Naive thymus-derived CD4-positive, alpha-beta T cell (primary cell): ENCODE data around the gene MVK. TPM values are rescaled to one million over a fixed set of nuclear protein-coding genes. Genes with fewer than 3 reads are reported as not detected.

Experiments
- ATAC-seq: fragments of 150-1000 bp; cut with Tn5 transposase; 2 replicates; pipeline ENCODE4 v1.10.0; 2021; ENCODE audit warnings: mild to moderate bottlenecking, moderate library complexity
- CTCF ChIA-PET: fragments of 350-600 bp; sonication (Branson Sonifier 250); formaldehyde crosslinking; loops from one replicate; lab custom pipeline; 2021; ENCODE audit warnings: antibody characterized with exemption; lab: Charles Lee
- POLR2A ChIA-PET: fragments of 350-600 bp; sonication (Branson Sonifier 250); formaldehyde crosslinking; loops from one replicate; lab custom pipeline; 2021; ENCODE audit warnings: antibody characterized with exemption, inconsistent platforms; lab: Charles Lee
- DNase-seq, 9 donors: peaks; one replicate each; pipeline versions ENCODE4 v3.0.0 to v3.0.0-alpha.2; 2020 to 2022; ENCODE audit warnings: mixed read lengths in 1 of 9
- H3K27ac ChIP-seq: one replicate; pipeline ENCODE4 v1.7.0; 2013; ENCODE audit warnings: mild to moderate bottlenecking, low read depth, low read length, moderate library complexity
- H3K27me3 ChIP-seq, 2 donors: one replicate each; pipeline ENCODE4 v1.7.0; 2013; ENCODE audit warnings: low read length in 2 of 2, mild to moderate bottlenecking in 2 of 2, moderate library complexity in 2 of 2; ENCODE audit not compliant: control insufficient read depth in 2 of 2, insufficient read depth in 2 of 2
- H3K36me3 ChIP-seq, 3 experiments: 1 replicate in 2 of 3; 2 replicates in 1 of 3; pipeline ENCODE4 v1.7.0; 2013; ENCODE audit warnings: low read length in 3 of 3, mild to moderate bottlenecking in 3 of 3, moderate library complexity in 1 of 3; ENCODE audit not compliant: insufficient read depth in 3 of 3, control insufficient read depth in 2 of 3
- H3K4me1 ChIP-seq, 2 donors: one replicate each; pipeline ENCODE4 v1.7.0; 2013; ENCODE audit warnings: low read length in 2 of 2, mild to moderate bottlenecking in 2 of 2, moderate library complexity in 1 of 2; ENCODE audit not compliant: control insufficient read depth in 2 of 2, insufficient read depth in 2 of 2
- H3K4me3 ChIP-seq: 2 replicates; pipeline ENCODE4 v1.7.0; 2013; ENCODE audit warnings: mild to moderate bottlenecking, low read length
- H3K9me3 ChIP-seq, 3 experiments: 1 replicate in 2 of 3; 2 replicates in 1 of 3; pipeline ENCODE4 v1.7.0; 2013; ENCODE audit warnings: low read length in 3 of 3; ENCODE audit not compliant: control insufficient read depth in 2 of 3
- H3K27ac Mint-ChIP-seq, 9 donors: one replicate each; pipeline ENCODE4 v1.8.0; 2020 to 2022; ENCODE audit warnings: mixed read lengths in 9 of 9, mild to moderate bottlenecking in 8 of 9, moderate library complexity in 5 of 9, inconsistent platforms in 2 of 9
- H3K27me3 Mint-ChIP-seq, 5 donors: one replicate each; pipeline ENCODE4 v1.8.0; 2021 to 2022; ENCODE audit warnings: mixed read lengths in 5 of 5, mild to moderate bottlenecking in 1 of 5
- H3K36me3 Mint-ChIP-seq, 5 donors: one replicate each; pipeline ENCODE4 v1.8.0; 2020 to 2022; ENCODE audit warnings: mixed read lengths in 5 of 5, mild to moderate bottlenecking in 3 of 5, inconsistent platforms in 1 of 5
- H3K4me1 Mint-ChIP-seq, 7 donors: one replicate each; pipeline ENCODE4 v1.8.0; 2020 to 2022; ENCODE audit warnings: mixed read lengths in 7 of 7, mild to moderate bottlenecking in 3 of 7, inconsistent platforms in 1 of 7
- H3K4me3 Mint-ChIP-seq, 10 donors: one replicate each; pipeline ENCODE4 v1.8.0; 2020 to 2022; ENCODE audit warnings: mild to moderate bottlenecking in 10 of 10, mixed read lengths in 10 of 10, moderate library complexity in 6 of 10, inconsistent platforms in 2 of 10
- H3K9me3 Mint-ChIP-seq, 11 donors: one replicate each; pipeline ENCODE4 v1.8.0; 2020 to 2022; ENCODE audit warnings: mixed read lengths in 11 of 11, mild to moderate bottlenecking in 4 of 11, inconsistent platforms in 1 of 11, moderate library complexity in 1 of 11
- intact Hi-C, 2 donors: fragments of 100-400 bp; cut with micrococcal nuclease; formaldehyde crosslinking; loops; one replicate each; pipeline ENCODE4 v1.15.1; 2023
- polyA plus RNA-seq, 2 donors: library from polyadenylated mRNA; unstranded; fragments of 300-500 nt; fragmentation: Illumina TruSeq; gene quantifications; one replicate each; pipeline ENCODE4 v1.2.3, GENCODE V29; 2021
- total RNA-seq, 6 experiments: library from RNA in 5 of 6; stranded (reverse) in 5 of 6; gene quantifications; 1 replicate in 5 of 6; 2 replicates in 1 of 6; pipeline ENCODE4 v1.2.3 and lab custom pipeline; 2021 to 2026

MVK gene
- total and polyA plus RNA-seq, 7 experiments from 2014 or later = 1.7 to 14.8 (median 11.7) TPM

DNA sequence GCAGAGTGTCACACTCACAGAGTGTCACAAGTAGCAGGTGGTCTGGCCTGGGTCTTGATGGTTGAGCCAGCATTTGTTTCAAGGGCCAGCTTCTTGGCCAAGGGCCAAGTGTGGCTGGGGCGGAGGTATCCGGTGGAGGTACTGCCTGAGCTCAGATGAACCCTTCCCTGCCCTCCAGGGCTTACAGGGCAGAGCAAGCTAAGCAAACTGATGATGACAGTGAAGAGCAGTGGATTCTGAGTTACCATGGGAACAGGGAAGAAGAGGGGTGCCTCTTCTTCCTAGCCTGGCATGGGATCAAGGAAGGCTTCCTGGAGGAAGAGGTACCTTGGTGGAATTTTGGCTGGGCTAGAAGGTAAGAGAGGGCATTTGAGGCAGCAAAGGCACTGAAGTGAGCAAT lies 35.7 kb downstream of the MVK start:
- Mint-ChIP-seq H3K9me3 (no peaks in the 10 kb centered on the region), H3K27me3 (peaks cover 0 to 38% (median 24%) of the 10 kb centered on the region in 5 donors), H3K36me3 (no peaks in the 10 kb centered on the region), H3K27ac (no peak overlapping the region), H3K4me3 (no peak overlapping the region), H3K4me1 (peaks cover 0 to 4% (median 0%) of the 10 kb centered on the region in 7 donors)
- H3K4me1 ChIP-seq = no peaks in the 10 kb centered on the region
- H3K27ac ChIP-seq = no peak overlapping the region
- DNase-seq (no peak), ATAC-seq (no peak)
- no peaks in the 10 kb centered on the region for H3K9me3 ChIP-seq
- ChIA-PET POLR2A (interaction anchor here (0.6 kb wide), 1 partner anchor 236 kb away, joined by 3 read pairs; no protein-coding TSS in a partner anchor), CTCF (interaction anchor here (1.0 kb wide), 1 partner anchor 12 kb away, joined by 3 read pairs; no protein-coding TSS in a partner anchor)
- no peak overlapping the region for H3K4me3 ChIP-seq
- H3K27me3 ChIP-seq = no peaks in the 10 kb centered on the region
- no peaks in the 10 kb centered on the region for H3K36me3 ChIP-seq
- intact Hi-C loops = no loop called here

DNA sequence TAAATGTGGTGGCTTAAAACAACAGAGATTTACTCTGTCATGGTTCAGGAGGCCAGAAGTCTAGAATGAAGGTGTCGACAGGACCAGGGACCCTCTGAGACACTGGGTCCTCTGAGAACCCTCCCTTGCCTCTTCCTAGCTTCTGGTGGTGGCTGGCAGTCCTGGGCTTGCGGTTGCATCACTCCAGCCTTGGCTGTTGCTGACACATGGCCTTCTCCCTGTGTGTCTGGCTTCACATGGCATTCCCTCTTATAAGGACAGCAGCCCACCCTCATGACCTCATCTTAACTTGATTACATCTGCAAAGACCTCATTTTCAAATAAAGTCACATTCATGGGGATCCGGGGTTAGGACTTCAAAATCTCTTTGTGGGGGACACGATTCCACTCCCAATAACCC lies 36.9 kb downstream of the MVK start:
- Mint-ChIP-seq H3K27me3 (peaks cover 0 to 36% (median 25%) of the 10 kb centered on the region in 5 donors), H3K36me3 (no peaks in the 10 kb centered on the region), H3K4me1 (peaks cover 0 to 4% (median 0%) of the 10 kb centered on the region in 7 donors), H3K9me3 (no peaks in the 10 kb centered on the region), H3K4me3 (no peak overlapping the region), H3K27ac (no peak overlapping the region)
- Histone ChIP-seq H3K36me3 (no peaks in the 10 kb centered on the region), H3K4me3 (no peak overlapping the region), H3K9me3 (no peaks in the 10 kb centered on the region), H3K27ac (no peak overlapping the region), H3K4me1 (no peaks in the 10 kb centered on the region), H3K27me3 (no peaks in the 10 kb centered on the region)
- ChIA-PET POLR2A (no interaction called here), CTCF (no interaction called here)
- no peak for DNase-seq
- ATAC-seq = no peak
- intact Hi-C loops = no loop called here

DNA sequence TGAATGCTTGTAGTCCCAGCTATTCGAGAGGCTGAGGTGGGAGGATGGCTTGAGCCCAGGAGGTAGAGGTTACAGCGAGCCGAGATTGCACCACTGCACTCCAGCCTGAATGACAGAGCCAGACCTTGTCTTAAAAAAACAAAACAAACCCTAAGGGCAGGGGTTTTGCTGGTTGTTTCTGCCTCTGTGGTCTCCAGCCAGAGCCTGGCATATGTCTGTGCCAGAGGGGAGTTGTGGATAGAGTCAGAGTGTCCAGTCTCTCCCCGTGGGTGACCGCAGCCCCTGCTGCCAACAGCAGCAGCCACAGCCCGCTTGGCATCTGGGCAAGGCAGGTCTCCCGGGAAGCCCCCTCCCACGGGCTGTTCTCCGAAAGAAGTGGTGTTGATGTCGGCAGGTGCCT lies 37.6 kb downstream of the MVK start:
- Mint-ChIP-seq H3K27me3 (peaks cover 3 to 40% (median 29%) of the 10 kb centered on the region in 5 donors), H3K4me1 (peaks cover 0 to 3% (median 0%) of the 10 kb centered on the region in 7 donors), H3K27ac (no peak overlapping the region), H3K36me3 (no peaks in the 10 kb centered on the region), H3K4me3 (no peak overlapping the region), H3K9me3 (no peaks in the 10 kb centered on the region)
- ChIA-PET POLR2A (no interaction called here), CTCF (no interaction called here)
- ATAC-seq (no peak), DNase-seq (no peak)
- H3K27me3 ChIP-seq = no peaks in the 10 kb centered on the region
- H3K4me1 ChIP-seq = no peaks in the 10 kb centered on the region
- no peak overlapping the region for H3K4me3 ChIP-seq
- H3K27ac ChIP-seq = no peak overlapping the region
- no peaks in the 10 kb centered on the region for H3K9me3 ChIP-seq
- intact Hi-C loops = no loop called here
- no peaks in the 10 kb centered on the region for H3K36me3 ChIP-seq

DNA sequence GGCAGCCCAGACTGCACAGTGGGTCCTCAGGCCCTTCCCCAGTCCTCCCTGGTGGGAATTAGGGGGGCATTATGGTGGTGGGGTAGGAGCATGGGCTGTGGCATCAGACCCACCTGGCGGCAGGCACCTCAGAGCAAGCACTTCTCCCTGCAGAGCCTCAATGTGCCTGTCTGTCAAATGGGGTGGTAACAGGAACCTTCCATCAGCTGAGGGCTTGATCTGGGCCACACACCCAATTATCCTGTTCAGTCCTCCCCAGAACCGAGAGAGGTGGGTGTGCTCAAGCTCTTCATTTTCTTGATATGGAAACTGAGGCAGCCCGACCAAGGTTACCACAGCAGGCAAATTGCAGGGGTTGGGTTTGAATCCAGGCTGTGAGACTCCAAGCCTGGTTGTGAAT lies 38.4 kb downstream of the MVK start:
- POLR2A ChIA-PET = interaction anchor here (0.6 kb wide), 1 partner anchor 241 kb away, joined by 3 read pairs; no protein-coding TSS in a partner anchor
- no peaks in the 10 kb centered on the region for H3K36me3 Mint-ChIP-seq

DNA sequence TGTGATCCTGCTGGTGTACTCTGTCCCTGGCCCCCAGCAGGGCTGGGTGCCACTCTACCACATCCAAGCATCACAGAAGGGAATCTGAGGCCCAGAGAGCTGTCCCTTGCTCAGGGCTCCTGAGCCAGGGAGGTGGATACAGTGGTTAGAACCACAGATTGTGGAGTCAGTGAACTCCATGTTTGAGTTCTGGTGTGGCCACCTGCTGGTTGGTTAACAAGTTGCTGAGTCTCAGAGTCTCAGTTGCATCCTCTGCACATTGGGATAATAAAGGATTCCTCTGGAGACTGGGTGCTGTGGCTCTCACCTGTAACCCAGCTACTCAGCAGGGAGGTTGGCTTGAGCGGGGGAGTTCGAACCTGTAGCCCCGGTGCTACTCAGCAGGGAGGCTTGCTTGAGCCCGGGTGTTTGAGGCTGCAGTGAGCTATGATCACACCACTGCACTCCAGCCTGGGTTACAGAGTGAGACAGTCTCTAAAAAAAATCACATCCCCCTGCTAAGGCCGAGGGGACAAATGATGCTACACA lies 39.4 kb downstream of the MVK start:
- H3K4me3 ChIP-seq = no peak overlapping the region
- Mint-ChIP-seq H3K4me1 (no peaks in the 10 kb centered on the region), H3K27me3 (peaks cover 5 to 46% (median 25%) of the 10 kb centered on the region in 5 donors), H3K27ac (no peak overlapping the region), H3K4me3 (no peak overlapping the region), H3K9me3 (peaks cover 0 to 2% (median 0%) of the 10 kb centered on the region in 11 donors), H3K36me3 (no peaks in the 10 kb centered on the region)
- no peaks in the 10 kb centered on the region for H3K9me3 ChIP-seq
- ChIA-PET CTCF (interaction anchor here (0.5 kb wide), 1 partner anchor 893 kb away, joined by 3 read pairs; no protein-coding TSS in a partner anchor), POLR2A (no interaction called here)
- intact Hi-C loops = no loop called here
- H3K4me1 ChIP-seq = no peaks in the 10 kb centered on the region
- no peak for ATAC-seq
- no peak overlapping the region for H3K27ac ChIP-seq
- H3K36me3 ChIP-seq = no peaks in the 10 kb centered on the region
- DNase-seq = no peak
- no peaks in the 10 kb centered on the region for H3K27me3 ChIP-seq

More for the DNA sequence above, 38.4 kb downstream of the MVK start:
- ATAC-seq (no peak), DNase-seq (no peak)
- intact Hi-C loops = no loop called here
- H3K4me3 ChIP-seq = no peak overlapping the region
- no peaks in the 10 kb centered on the region for H3K36me3 ChIP-seq
- no peaks in the 10 kb centered on the region for H3K9me3 ChIP-seq
- Mint-ChIP-seq H3K4me1 (no peaks in the 10 kb centered on the region), H3K27me3 (peaks cover 5 to 46% (median 30%) of the 10 kb centered on the region in 5 donors), H3K9me3 (no peaks in the 10 kb centered on the region), H3K4me3 (no peak overlapping the region), H3K27ac (no peak overlapping the region)
- CTCF ChIA-PET = no interaction called here
- H3K4me1 ChIP-seq = no peaks in the 10 kb centered on the region
- H3K27ac ChIP-seq = no peak overlapping the region
- no peaks in the 10 kb centered on the region for H3K27me3 ChIP-seq

- Mint-ChIP-seq H3K36me3 (no peaks in the 10 kb centered on the region), H3K4me3 (no peak overlapping the region), H3K4me1 (no peaks in the 10 kb centered on the region), H3K9me3 (peaks cover 0 to 2% (median 0%) of the 10 kb centered on the region in 11 donors), H3K27me3 (peaks cover 5 to 46% (median 20%) of the 10 kb centered on the region in 5 donors), H3K27ac (no peak overlapping the region)
- CTCF ChIA-PET = interaction anchor here (0.5 kb wide), 1 partner anchor 894 kb away, joined by 3 read pairs; no protein-coding TSS in a partner anchor
- Histone ChIP-seq H3K4me3 (no peak overlapping the region), H3K9me3 (no peaks in the 10 kb centered on the region), H3K4me1 (no peaks in the 10 kb centered on the region), H3K27ac (no peak overlapping the region), H3K36me3 (no peaks in the 10 kb centered on the region), H3K27me3 (no peaks in the 10 kb centered on the region)
- no peak for ATAC-seq
- POLR2A ChIA-PET = no interaction called here
- no peak for DNase-seq
- intact Hi-C loops = no loop called here
Observed at GRCh38 chr12:109613649-109614455, 40.3 kb downstream of the MVK start.
